HFF-Myc (cell line): ENCODE measurements around the gene RTP5.
"Not testable (repeated sequence)": the region's sequence is repeated elsewhere in the genome, so short reads cannot be mapped to it uniquely, and the experiment has no call there.

Experiments
- DNase-seq: peaks from one replicate; pipeline ENCODE4 v3.0.0-alpha.2; 2011; ENCODE audit warnings: low read depth; ENCODE audit errors: extremely low read depth
- H3K4me3 ChIP-seq: replicated peaks from 2 replicates; pipeline ENCODE4 v1.5.1; 2011; ENCODE audit warnings: low read depth, mild to moderate bottlenecking, control low read depth, low read length
- TF ChIP-seq, protein P1 (sequence below): IDR thresholded peaks from 2 replicates; pipeline ENCODE4 v1.5.1; 2012; ENCODE audit warnings: mild to moderate bottlenecking, low read depth, low read length, control low read depth; ENCODE audit errors: missing control alignments

The RTP5 gene

GRCh38 chr2:241906826-241907570, 37.5 kb downstream of the RTP5 start:
- DNase-seq: no peak
- TF ChIP-seq, protein P1, sequence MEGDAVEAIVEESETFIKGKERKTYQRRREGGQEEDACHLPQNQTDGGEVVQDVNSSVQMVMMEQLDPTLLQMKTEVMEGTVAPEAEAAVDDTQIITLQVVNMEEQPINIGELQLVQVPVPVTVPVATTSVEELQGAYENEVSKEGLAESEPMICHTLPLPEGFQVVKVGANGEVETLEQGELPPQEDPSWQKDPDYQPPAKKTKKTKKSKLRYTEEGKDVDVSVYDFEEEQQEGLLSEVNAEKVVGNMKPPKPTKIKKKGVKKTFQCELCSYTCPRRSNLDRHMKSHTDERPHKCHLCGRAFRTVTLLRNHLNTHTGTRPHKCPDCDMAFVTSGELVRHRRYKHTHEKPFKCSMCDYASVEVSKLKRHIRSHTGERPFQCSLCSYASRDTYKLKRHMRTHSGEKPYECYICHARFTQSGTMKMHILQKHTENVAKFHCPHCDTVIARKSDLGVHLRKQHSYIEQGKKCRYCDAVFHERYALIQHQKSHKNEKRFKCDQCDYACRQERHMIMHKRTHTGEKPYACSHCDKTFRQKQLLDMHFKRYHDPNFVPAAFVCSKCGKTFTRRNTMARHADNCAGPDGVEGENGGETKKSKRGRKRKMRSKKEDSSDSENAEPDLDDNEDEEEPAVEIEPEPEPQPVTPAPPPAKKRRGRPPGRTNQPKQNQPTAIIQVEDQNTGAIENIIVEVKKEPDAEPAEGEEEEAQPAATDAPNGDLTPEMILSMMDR: no peak
- H3K4me3 ChIP-seq: no peak overlapping the region

- H3K4me3 ChIP-seq, DNase-seq: not testable (repeated sequence)
Measured at GRCh38 chr2:241907831-241908230, 38.3 kb downstream of the RTP5 start.

DNA sequence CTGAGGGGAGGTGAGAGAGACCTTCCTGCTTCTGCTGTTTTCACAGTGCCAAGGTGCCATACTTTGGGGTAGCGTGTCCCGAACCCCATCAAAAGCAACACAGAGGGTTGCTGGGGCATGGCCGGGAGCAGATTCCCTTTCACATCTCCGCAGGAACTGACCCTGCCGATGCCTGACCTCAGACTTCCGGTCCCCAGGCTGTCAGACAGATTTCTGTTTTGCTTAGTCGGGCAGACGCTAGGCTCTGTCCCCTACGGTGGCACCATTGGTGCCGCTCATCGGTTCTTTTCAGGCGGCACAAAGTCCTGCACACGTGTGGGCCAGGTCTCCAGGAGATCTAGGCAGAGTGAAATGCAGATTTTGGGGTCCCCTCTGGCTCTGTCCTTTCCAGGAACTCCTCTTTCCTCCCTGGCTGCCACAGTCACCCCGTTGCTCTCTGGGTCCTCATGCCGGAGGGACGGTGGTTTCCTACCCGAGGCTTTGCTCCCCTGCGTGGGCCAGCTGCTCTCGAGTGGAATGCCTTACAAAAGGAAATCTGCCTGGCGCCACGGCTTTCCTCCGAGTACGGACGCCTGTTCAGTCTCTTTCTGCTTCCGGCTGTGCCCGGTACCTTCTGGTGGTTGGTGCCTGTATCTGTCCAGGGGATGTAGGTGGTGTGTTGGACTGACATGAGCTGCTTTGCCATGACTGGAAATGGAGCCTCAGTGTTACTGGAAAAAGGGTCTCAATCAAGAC, 39.3 kb downstream of the RTP5 start:
- H3K4me3 ChIP-seq: no peak overlapping the region
- no peak for DNase-seq
- TF ChIP-seq, protein P1: no peak

GRCh38 chr2:241909769-241910168, 40.2 kb downstream of the RTP5 start:
- TF ChIP-seq, protein P1: no peak
- H3K4me3 ChIP-seq: no peak overlapping the region
- no peak for DNase-seq

GRCh38 chr2:241910604-241911520, 41.3 kb downstream of the RTP5 start:
- TF ChIP-seq, protein P1: no peak
- DNase-seq: no peak
- no peak overlapping the region for H3K4me3 ChIP-seq

DNA sequence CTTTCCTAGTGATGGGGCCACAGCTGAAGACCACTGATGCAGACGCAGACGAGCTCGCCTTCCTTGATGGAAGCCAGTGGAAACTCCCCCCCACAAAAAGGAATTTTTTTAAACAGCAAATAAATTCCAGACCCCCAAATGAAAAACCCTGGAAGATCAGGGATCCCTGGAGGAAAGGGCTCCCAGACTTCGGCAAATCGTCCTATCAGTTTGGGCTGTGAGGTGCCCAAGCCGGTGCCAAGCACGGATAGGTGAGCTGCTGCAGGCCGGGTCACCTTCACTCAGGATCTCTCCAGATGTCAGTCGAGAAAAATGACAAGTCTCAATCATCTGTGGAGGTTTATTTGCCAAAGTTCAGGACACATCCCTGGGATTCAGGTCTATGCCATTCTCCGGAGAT, 42.0 kb downstream of the RTP5 start:
- H3K4me3 ChIP-seq: no peak overlapping the region
- no peak for DNase-seq
- TF ChIP-seq, protein P1: no peak
